PFSK-1 (cell line): ENCODE data around the gene WDR49.

Source experiments
- FOXP2 ChIP-seq: optimal IDR thresholded peaks from 2 replicates; pipeline ENCODE3; 2011; ENCODE audit warnings: borderline replicate concordance, control low read depth, inconsistent platforms; ENCODE audit not compliant: insufficient read depth; ENCODE audit errors: extremely low read length, extremely low read depth
- POLR2AphosphoS5 ChIP-seq: IDR thresholded peaks from 2 replicates; pipeline ENCODE4 v1.6.1; 2012; ENCODE audit warnings: low read depth, mild to moderate bottlenecking, control low read depth, low read length, moderate library complexity
- SIN3A ChIP-seq: IDR thresholded peaks from 2 replicates; pipeline ENCODE4 v1.6.1; 2012; ENCODE audit warnings: mild to moderate bottlenecking, low read length, moderate library complexity, borderline replicate concordance; ENCODE audit not compliant: insufficient read depth
- TAF1 ChIP-seq: IDR thresholded peaks from 2 replicates; pipeline ENCODE4 v1.6.1; 2012; ENCODE audit warnings: low read length, control low read depth, borderline replicate concordance; ENCODE audit not compliant: insufficient read depth
- TF ChIP-seq, protein P1 (sequence below), 2 experiments: IDR thresholded peaks; 2 replicates each; pipeline versions ENCODE4 v1.6.1 to v1.8.0; 2011 to 2012; ENCODE audit warnings: low read depth in 2 of 2, low read length in 2 of 2, control low read depth in 1 of 2, inconsistent platforms in 1 of 2, mild to moderate bottlenecking in 1 of 2, moderate library complexity in 1 of 2; ENCODE audit not compliant: insufficient read depth in 1 of 2

WDR49 gene

GRCh38 chr3:167480748-167481147 is 173.0 kb downstream of the WDR49 start:
- TF ChIP-seq POLR2AphosphoS5 (no peak), SIN3A (no peak), TAF1 (no peak), FOXP2 (no peak)
- TF ChIP-seq, protein P1, sequence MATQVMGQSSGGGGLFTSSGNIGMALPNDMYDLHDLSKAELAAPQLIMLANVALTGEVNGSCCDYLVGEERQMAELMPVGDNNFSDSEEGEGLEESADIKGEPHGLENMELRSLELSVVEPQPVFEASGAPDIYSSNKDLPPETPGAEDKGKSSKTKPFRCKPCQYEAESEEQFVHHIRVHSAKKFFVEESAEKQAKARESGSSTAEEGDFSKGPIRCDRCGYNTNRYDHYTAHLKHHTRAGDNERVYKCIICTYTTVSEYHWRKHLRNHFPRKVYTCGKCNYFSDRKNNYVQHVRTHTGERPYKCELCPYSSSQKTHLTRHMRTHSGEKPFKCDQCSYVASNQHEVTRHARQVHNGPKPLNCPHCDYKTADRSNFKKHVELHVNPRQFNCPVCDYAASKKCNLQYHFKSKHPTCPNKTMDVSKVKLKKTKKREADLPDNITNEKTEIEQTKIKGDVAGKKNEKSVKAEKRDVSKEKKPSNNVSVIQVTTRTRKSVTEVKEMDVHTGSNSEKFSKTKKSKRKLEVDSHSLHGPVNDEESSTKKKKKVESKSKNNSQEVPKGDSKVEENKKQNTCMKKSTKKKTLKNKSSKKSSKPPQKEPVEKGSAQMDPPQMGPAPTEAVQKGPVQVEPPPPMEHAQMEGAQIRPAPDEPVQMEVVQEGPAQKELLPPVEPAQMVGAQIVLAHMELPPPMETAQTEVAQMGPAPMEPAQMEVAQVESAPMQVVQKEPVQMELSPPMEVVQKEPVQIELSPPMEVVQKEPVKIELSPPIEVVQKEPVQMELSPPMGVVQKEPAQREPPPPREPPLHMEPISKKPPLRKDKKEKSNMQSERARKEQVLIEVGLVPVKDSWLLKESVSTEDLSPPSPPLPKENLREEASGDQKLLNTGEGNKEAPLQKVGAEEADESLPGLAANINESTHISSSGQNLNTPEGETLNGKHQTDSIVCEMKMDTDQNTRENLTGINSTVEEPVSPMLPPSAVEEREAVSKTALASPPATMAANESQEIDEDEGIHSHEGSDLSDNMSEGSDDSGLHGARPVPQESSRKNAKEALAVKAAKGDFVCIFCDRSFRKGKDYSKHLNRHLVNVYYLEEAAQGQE (IDR thresholded peaks at IDR 0.05; ENCODE audit: insufficient read depth in 1 of 2, low read depth in 2 of 2, low read length in 2 of 2) = no peak

GRCh38 chr3:167473863-167474262 is 179.9 kb downstream of the WDR49 start, which contains the start of gene SERPINI2:
TSS of gene SERPINI2 (minus strand) at chr3:167474042. CDS start at chr3:167471834, 2,208 bp downstream.
- TF ChIP-seq, protein P1 (IDR thresholded peaks at IDR 0.05; ENCODE audit: insufficient read depth in 1 of 2, low read depth in 2 of 2, low read length in 2 of 2) = no peak
- no peak for TF ChIP-seq FOXP2
- no peak for TF ChIP-seq SIN3A
- TF ChIP-seq POLR2AphosphoS5 = no peak
- TF ChIP-seq TAF1 = no peak

DNA sequence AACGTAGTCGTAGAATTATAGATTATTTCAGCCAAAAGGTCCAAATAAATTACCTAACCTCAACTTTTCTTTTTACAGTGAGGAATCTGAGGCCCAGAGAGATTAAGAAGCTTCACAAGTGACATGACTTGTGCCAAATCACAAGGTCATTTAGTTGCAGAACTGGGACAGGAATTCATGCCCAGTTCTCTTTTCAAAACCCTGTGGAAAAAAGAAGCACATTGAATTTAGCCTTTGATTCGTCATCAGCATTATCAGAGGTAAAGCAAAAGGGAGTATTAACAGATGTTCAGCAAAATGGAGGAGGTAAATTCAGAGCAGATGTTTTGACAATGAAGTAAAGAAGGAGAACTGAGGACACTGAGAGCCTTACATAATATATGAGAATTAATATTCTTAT is 184.4 kb downstream of the WDR49 start:
- TF ChIP-seq SIN3A (no peak), TAF1 (no peak), POLR2AphosphoS5 (no peak), FOXP2 (no peak)
- TF ChIP-seq, protein P1 (IDR thresholded peaks at IDR 0.05; ENCODE audit: insufficient read depth in 1 of 2, low read depth in 2 of 2, low read length in 2 of 2) = no peak

- TF ChIP-seq SIN3A = no peak
- no peak for TF ChIP-seq POLR2AphosphoS5
These were observed 185.7 kb downstream of the WDR49 start for GRCh38 chr3:167467848-167468611.

DNA sequence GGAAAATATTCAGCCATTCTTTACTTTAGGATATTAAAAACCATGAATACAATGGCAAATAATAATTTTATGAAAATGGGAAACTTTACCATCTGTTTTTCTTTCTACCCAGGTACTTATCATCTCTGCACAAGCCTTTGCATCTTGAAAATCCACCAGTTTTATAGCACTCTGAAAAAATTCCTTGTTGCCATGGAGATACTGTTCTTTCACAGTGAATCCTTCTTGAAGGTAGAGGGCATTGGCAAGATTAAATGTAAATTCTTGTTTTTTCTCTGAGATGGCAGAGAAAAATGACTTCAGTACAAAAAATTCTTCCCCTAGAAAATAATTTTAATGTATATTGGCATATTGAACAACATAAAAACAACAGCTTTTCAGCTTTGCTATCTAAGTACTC is 186.8 kb downstream of the WDR49 start:
- TF ChIP-seq POLR2AphosphoS5 (no peak), TAF1 (no peak), SIN3A (no peak), FOXP2 (no peak)
- TF ChIP-seq, protein P1 (IDR thresholded peaks at IDR 0.05; ENCODE audit: insufficient read depth in 1 of 2, low read depth in 2 of 2, low read length in 2 of 2) = no peak
